ENCODE measurements around the gene MIEF1. TPM values are rescaled to one million over a fixed set of nuclear protein-coding genes. Genes with fewer than 3 reads are reported as not detected.

MIEF1 gene
- total RNA-seq, 1 donor from 2014 or later = 29.2 TPM

DNA sequence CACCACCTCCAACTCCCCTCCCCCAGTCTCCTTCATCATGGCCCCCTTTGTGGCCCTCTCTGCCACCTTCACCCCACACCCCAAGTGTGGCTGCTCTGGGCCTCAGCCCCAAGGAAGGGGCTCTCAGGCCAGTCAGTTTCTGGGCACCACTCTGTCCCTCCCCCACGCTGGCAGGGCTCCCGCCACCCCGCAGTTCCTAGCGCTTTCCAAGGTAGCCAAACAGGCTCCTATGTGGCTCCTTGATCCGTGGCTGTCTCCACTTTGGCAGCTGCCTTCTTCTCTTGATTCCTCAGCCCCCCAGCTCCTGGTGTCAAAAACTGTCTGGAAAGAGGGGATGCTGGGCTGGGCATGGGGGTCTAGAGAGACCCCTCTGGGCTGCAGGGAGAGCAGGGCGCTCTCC is 58.0 kb downstream of the MIEF1 start:
- Mint-ChIP-seq H3K27me3 (ENCODE audit: unreplicated experiment) (peaks cover 19% of the 10 kb centered on the region), H3K4me1 (ENCODE audit: unreplicated experiment) (peaks cover 5% of the 10 kb centered on the region), H3K36me3 (ENCODE audit: low read depth, unreplicated experiment) (no peaks in the 10 kb centered on the region), H3K4me3 (ENCODE audit: unreplicated experiment) (no peak overlapping the region), H3K9me3 (ENCODE audit: unreplicated experiment) (no peaks in the 10 kb centered on the region), H3K27ac (ENCODE audit: unreplicated experiment) (no peak overlapping the region)
- DNase-seq (ENCODE audit: low spot score) = no peak
- TF ChIP-seq, protein P1, sequence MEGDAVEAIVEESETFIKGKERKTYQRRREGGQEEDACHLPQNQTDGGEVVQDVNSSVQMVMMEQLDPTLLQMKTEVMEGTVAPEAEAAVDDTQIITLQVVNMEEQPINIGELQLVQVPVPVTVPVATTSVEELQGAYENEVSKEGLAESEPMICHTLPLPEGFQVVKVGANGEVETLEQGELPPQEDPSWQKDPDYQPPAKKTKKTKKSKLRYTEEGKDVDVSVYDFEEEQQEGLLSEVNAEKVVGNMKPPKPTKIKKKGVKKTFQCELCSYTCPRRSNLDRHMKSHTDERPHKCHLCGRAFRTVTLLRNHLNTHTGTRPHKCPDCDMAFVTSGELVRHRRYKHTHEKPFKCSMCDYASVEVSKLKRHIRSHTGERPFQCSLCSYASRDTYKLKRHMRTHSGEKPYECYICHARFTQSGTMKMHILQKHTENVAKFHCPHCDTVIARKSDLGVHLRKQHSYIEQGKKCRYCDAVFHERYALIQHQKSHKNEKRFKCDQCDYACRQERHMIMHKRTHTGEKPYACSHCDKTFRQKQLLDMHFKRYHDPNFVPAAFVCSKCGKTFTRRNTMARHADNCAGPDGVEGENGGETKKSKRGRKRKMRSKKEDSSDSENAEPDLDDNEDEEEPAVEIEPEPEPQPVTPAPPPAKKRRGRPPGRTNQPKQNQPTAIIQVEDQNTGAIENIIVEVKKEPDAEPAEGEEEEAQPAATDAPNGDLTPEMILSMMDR (IDR thresholded peaks at IDR 0.05; ENCODE audit: unreplicated experiment) = peak; percentile 28

DNA sequence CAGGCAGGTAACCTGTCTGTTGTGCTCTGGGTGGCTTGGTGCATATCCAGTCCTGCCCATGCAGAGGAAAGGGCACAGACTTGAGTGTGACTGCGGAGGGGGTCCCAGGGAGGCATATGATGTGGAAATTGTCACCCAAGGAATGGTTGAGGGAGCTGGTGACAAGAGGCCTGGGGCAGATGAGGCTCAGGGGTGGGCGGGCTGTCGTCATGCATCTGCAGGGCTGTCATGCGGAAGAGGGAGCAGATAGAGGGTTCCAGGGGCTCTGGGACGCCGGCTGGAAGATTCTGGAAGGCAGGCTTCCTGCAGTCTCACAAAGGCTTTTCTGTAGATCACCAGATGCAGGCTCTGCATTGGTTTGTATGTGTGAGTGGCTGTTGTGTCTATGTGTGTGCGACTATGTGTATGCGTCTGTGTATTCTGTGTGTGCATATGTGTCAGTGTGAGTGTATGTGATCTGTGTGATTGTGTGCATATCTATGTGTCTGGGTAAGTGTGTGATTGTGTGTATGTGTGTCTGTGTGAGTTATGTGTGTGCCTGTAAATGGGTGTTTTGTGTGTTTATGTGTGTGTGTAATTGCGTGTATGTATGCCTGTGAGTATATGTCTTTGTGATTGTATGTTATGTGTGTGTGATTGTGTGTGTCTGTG is 60.9 kb downstream of the MIEF1 start:
- H3K4me3 Mint-ChIP-seq (ENCODE audit: unreplicated experiment) = no peak overlapping the region
- no peaks in the 10 kb centered on the region for H3K9me3 Mint-ChIP-seq (ENCODE audit: unreplicated experiment)
- TF ChIP-seq, protein P1 (IDR thresholded peaks at IDR 0.05; ENCODE audit: unreplicated experiment) = no peak
- DNase-seq (ENCODE audit: low spot score) = no peak
- H3K36me3 Mint-ChIP-seq (ENCODE audit: low read depth, unreplicated experiment) = peaks cover 7% of the 10 kb centered on the region
- H3K4me1 Mint-ChIP-seq (ENCODE audit: unreplicated experiment) = peaks cover 3% of the 10 kb centered on the region
- H3K27ac Mint-ChIP-seq (ENCODE audit: unreplicated experiment) = no peak overlapping the region
- peaks cover 13% of the 10 kb centered on the region for H3K27me3 Mint-ChIP-seq (ENCODE audit: unreplicated experiment)

DNA sequence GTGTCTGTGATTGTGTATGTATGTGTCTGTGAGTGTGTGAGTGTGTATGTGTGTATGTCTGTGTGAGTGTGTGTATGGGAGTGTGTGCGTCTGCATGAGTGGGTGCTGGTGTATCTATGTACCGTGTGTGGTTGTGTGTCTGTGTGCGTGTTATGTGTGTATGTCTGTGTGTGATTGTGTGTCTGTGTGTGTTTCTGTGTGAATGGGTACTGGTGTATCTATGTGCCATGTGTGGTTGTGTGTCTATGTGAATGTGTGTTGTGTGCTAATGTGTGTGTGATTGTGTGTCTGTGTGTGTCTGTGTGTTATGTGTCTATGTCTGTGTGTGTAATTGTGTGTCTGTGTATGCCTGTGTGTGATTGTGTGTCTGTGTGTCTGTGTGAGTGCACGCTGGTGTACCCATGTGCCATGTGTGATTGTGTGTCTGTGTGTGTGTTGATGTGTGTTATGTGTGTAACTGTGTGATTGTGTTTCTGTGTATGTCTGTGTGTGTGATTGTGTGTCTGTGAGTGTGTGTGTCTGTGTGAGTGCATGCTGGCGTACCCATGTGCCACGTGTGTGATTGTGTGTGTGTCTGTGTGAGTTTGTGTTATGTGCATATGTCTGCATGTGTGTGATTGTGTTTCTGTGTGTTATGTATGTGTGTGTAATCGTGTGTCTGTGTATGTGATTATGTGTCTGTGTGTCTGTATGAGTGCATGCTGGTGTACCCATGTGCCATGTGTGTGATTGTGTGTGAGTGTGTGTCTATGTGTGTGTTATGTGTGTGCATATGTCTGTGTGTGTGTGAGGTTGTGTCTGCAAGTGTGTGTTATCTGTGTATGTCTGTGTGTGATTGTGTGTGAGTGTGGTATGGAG is 61.7 kb downstream of the MIEF1 start:
- peaks cover 7% of the 10 kb centered on the region for H3K36me3 Mint-ChIP-seq (ENCODE audit: low read depth, unreplicated experiment)

DNA sequence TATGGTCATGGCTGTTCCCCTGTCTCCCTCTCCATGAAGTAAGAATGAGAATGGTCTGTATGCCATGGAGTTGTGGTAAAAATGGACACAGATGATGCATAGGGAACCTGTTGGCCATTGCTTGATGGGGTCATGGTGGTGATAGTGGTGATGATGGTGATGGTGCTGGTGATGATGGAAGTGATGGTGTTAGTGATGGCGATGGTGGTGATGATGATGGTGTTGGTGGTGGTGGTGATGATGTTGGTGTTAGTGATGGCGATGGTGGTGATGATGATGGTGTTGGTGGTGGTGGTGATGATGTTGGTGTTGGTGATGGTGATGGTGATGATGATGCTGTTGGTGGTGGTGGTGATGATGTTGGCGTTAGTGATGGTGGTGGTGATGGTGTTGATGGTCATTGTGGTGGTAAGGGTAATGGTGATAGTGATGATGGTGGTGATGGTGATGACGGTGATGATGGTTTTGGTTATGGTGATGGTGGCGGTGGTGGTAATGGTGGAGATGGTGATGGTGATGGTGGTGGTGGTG is 63.4 kb downstream of the MIEF1 start:
- Mint-ChIP-seq H3K4me1 (ENCODE audit: unreplicated experiment) (no peaks in the 10 kb centered on the region), H3K27ac (ENCODE audit: unreplicated experiment) (no peak overlapping the region), H3K4me3 (ENCODE audit: unreplicated experiment) (peak overlapping the region; percentile 19), H3K36me3 (ENCODE audit: low read depth, unreplicated experiment) (peaks cover 7% of the 10 kb centered on the region), H3K27me3 (ENCODE audit: unreplicated experiment) (peaks cover 8% of the 10 kb centered on the region), H3K9me3 (ENCODE audit: unreplicated experiment) (no peaks in the 10 kb centered on the region)
- no peak for DNase-seq (ENCODE audit: low spot score)
- TF ChIP-seq, protein P1 (IDR thresholded peaks at IDR 0.05; ENCODE audit: unreplicated experiment) = no peak

More for the DNA sequence above, 61.7 kb downstream of the MIEF1 start:
- DNase-seq (ENCODE audit: low spot score) = no peak
- TF ChIP-seq, protein P1 (IDR thresholded peaks at IDR 0.05; ENCODE audit: unreplicated experiment) = no peak
- Mint-ChIP-seq H3K4me1 (ENCODE audit: unreplicated experiment) (peaks cover under 1% of the 10 kb centered on the region), H3K9me3 (ENCODE audit: unreplicated experiment) (no peaks in the 10 kb centered on the region), H3K27me3 (ENCODE audit: unreplicated experiment) (peaks cover 10% of the 10 kb centered on the region), H3K27ac (ENCODE audit: unreplicated experiment) (no peak overlapping the region), H3K4me3 (ENCODE audit: unreplicated experiment) (no peak overlapping the region)
